ENCODE measurements around the gene MTHFR.

Gene MTHFR

GRCh38 chr1:11770011-11770410, 35.8 kb downstream of the MTHFR start:
- Histone ChIP-seq H3K9me3 (replicated peaks; ENCODE audit: low read length) (no peaks in the 10 kb centered on the region), H3K9ac (ENCODE audit: low read depth, low read length) (no peak overlapping the region), H3K27me3 (ENCODE audit: control insufficient read depth, insufficient read depth, low read length) (peaks cover 19% of the 10 kb centered on the region), H3K4me2 (ENCODE audit: low read length) (no peak overlapping the region), H3K4me1 (ENCODE audit: control insufficient read depth, insufficient read depth, low read length) (no peaks in the 10 kb centered on the region), H3K36me3 (ENCODE audit: insufficient read depth, low read length) (no peaks in the 10 kb centered on the region), H3K4me3 (ENCODE audit: low read length) (no peak overlapping the region)

GRCh38 chr1:11769274-11769673, 36.5 kb downstream of the MTHFR start:
- Histone ChIP-seq H3K36me3 (ENCODE audit: insufficient read depth, low read length) (no peaks in the 10 kb centered on the region), H3K9me3 (replicated peaks; ENCODE audit: low read length) (no peaks in the 10 kb centered on the region), H3K4me2 (ENCODE audit: low read length) (no peak overlapping the region), H3K4me1 (ENCODE audit: control insufficient read depth, insufficient read depth, low read length) (no peaks in the 10 kb centered on the region), H3K27me3 (ENCODE audit: control insufficient read depth, insufficient read depth, low read length) (peaks cover 19% of the 10 kb centered on the region), H3K4me3 (ENCODE audit: low read length) (no peak overlapping the region), H3K9ac (ENCODE audit: low read depth, low read length) (no peak overlapping the region)

DNA sequence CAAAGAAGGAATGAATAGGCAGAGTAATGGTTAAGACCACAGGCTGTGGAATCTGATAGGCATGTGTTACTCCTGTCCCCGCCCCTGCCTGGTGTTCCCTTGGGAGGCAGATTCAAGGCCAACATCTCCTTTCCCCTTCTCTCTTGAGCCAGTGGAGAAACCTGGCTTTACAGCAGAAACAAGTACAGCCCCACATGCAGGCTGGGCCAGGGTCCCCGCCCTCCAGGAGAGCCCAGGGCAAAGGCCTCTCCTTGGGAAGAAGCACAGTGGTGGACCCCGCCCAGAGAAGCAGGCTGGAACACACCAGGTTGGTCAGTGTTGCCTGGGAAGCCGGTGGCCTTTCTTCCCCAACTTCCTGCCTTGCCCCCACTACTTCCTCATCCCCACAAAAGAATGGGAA, 36.9 kb downstream of the MTHFR start:
- Histone ChIP-seq H3K4me1 (ENCODE audit: control insufficient read depth, insufficient read depth, low read length) (no peaks in the 10 kb centered on the region), H3K36me3 (ENCODE audit: insufficient read depth, low read length) (no peaks in the 10 kb centered on the region), H3K9me3 (replicated peaks; ENCODE audit: low read length) (no peaks in the 10 kb centered on the region), H3K4me3 (ENCODE audit: low read length) (no peak overlapping the region), H3K9ac (ENCODE audit: low read depth, low read length) (no peak overlapping the region), H3K27me3 (ENCODE audit: control insufficient read depth, insufficient read depth, low read length) (peaks cover 23% of the 10 kb centered on the region), H3K4me2 (ENCODE audit: low read length) (no peak overlapping the region)

DNA sequence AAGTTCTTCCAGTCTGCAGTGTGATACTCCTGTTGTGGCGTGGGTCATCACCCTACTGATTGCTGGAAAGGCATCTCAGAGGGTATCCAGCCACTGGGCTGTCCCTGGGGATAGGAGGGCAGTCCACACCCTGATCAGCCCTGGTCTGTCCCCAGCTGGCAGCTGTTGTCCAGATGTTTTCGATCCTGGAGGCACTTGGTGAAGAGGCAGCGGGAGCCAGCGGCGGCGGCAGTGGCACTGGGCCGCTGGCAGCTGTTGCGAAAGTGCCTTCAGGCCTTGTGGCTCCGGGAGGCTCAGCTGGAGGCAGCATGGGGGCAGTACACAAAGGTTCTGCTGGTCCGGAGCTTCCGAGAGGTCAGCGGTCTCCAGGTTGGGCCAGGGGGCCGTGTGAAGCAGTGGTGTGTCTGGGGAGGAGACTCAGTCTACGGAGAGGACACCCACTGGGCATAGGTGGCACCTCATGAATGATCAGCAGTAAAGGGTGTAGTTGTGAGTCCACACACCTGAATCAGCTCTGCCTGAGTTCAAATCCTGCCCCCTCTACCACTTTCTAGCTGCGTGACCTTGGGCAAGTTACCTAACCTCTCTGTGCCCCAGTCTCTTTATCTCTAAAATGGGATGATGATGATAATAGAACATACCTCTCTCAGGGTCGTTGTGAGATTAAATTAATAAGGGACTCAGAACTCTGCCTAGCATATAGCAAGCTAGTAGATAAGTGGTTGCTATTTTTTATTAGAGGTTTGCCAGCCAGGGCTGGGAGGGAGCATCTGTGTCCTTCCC, 37.7 kb downstream of the MTHFR start:
- H3K4me3 ChIP-seq (ENCODE audit: low read length) = no peak overlapping the region
- no peaks in the 10 kb centered on the region for H3K36me3 ChIP-seq (ENCODE audit: insufficient read depth, low read length)
- peaks cover 23% of the 10 kb centered on the region for H3K27me3 ChIP-seq (ENCODE audit: control insufficient read depth, insufficient read depth, low read length)
- no peak overlapping the region for H3K4me2 ChIP-seq (ENCODE audit: low read length)
- H3K9ac ChIP-seq (ENCODE audit: low read depth, low read length) = no peak overlapping the region
- no peaks in the 10 kb centered on the region for H3K9me3 ChIP-seq (replicated peaks; ENCODE audit: low read length)
- no peaks in the 10 kb centered on the region for H3K4me1 ChIP-seq (ENCODE audit: control insufficient read depth, insufficient read depth, low read length)

GRCh38 chr1:11766429-11766776, 39.4 kb downstream of the MTHFR start:
- peaks cover 35% of the 10 kb centered on the region for H3K27me3 ChIP-seq (ENCODE audit: control insufficient read depth, insufficient read depth, low read length)
- H3K9ac ChIP-seq (ENCODE audit: low read depth, low read length) = no peak overlapping the region
- H3K4me1 ChIP-seq (ENCODE audit: control insufficient read depth, insufficient read depth, low read length) = no peaks in the 10 kb centered on the region

DNA sequence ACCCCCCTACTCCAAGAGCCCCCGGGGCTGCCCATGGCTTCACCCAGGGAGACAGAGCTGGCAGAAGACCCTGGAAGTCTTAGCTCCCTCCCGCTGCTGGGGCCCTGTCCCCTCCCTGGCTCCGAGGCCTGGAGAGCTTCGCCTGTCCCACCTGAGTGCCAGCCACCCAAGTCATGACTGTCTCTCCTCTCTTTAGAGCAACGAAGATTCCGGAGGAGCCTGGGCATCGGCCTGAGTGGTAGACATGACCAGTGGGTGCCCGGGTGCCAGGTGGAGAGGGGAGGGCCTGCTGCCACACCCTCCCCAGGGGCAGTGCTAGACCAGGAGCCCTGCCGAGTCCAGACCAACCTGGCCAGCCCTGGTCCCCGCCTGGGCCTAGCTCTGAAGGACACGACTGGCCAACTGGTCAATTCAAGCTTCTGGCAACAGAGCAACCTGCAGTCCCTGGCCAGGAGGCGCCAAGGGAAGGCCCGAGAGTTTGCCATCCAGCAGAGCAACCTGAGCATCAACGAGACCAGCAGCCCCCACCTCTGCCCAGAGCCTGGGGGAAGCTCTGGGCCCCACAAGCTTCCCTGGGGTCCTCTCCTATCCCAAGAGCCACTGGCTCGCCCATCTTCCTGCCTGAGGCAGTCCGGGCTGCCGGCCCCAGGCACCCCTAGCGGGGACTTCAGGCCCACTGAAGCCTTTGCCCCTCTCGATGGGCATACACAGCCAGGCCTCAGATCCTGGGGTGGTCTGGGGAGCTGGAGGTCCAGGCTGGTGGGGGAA, 39.9 kb downstream of the MTHFR start:
- Histone ChIP-seq H3K27me3 (ENCODE audit: control insufficient read depth, insufficient read depth, low read length) (peaks cover 37% of the 10 kb centered on the region), H3K4me3 (ENCODE audit: low read length) (no peak overlapping the region), H3K9me3 (replicated peaks; ENCODE audit: low read length) (no peaks in the 10 kb centered on the region), H3K9ac (ENCODE audit: low read depth, low read length) (no peak overlapping the region), H3K4me1 (ENCODE audit: control insufficient read depth, insufficient read depth, low read length) (no peaks in the 10 kb centered on the region), H3K36me3 (ENCODE audit: insufficient read depth, low read length) (no peaks in the 10 kb centered on the region), H3K4me2 (ENCODE audit: low read length) (no peak overlapping the region)

More at GRCh38 chr1:11766429-11766776, 39.4 kb downstream of the MTHFR start:
- Histone ChIP-seq H3K9me3 (replicated peaks; ENCODE audit: low read length) (no peaks in the 10 kb centered on the region), H3K4me3 (ENCODE audit: low read length) (no peak overlapping the region), H3K36me3 (ENCODE audit: insufficient read depth, low read length) (no peaks in the 10 kb centered on the region), H3K4me2 (ENCODE audit: low read length) (no peak overlapping the region)

DNA sequence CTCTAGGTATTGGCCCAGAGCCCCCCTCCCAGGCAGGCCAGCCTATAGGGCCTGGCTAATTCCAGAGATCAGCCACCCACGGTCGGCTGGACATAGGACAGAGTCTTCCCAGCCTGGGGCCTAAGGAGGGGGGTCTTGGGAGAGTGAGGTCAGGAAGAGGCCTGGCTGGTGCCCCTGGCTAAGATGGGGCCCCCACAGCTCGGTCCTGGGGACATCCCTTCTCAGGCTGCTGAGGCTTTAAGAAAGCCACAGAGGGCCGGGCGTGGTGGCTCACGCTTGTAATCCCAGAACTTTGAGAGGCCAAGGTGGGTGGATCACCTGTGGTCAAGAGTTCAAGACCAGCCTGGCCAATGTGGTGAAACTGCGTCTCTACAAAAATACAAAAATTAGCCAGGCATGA, 41.2 kb downstream of the MTHFR start:
- H3K9ac ChIP-seq (ENCODE audit: low read depth, low read length) = no peak overlapping the region
- no peaks in the 10 kb centered on the region for H3K9me3 ChIP-seq (replicated peaks; ENCODE audit: low read length)
- H3K4me2 ChIP-seq (ENCODE audit: low read length) = no peak overlapping the region
- no peaks in the 10 kb centered on the region for H3K4me1 ChIP-seq (ENCODE audit: control insufficient read depth, insufficient read depth, low read length)
- H3K36me3 ChIP-seq (ENCODE audit: insufficient read depth, low read length) = no peaks in the 10 kb centered on the region
- H3K27me3 ChIP-seq (ENCODE audit: control insufficient read depth, insufficient read depth, low read length) = peaks cover 41% of the 10 kb centered on the region
- no peak overlapping the region for H3K4me3 ChIP-seq (ENCODE audit: low read length)

- Histone ChIP-seq H3K9ac (ENCODE audit: low read depth, low read length) (no peak overlapping the region), H3K4me1 (ENCODE audit: control insufficient read depth, insufficient read depth, low read length) (no peaks in the 10 kb centered on the region), H3K27me3 (ENCODE audit: control insufficient read depth, insufficient read depth, low read length) (peaks cover 40% of the 10 kb centered on the region), H3K36me3 (ENCODE audit: insufficient read depth, low read length) (no peaks in the 10 kb centered on the region), H3K4me3 (ENCODE audit: low read length) (no peak overlapping the region), H3K4me2 (ENCODE audit: low read length) (no peak overlapping the region), H3K9me3 (replicated peaks; ENCODE audit: low read length) (no peaks in the 10 kb centered on the region)
Observed at GRCh38 chr1:11764115-11764514, 41.6 kb downstream of the MTHFR start.

- Histone ChIP-seq H3K4me2 (ENCODE audit: low read length) (peak within 1 kb of the TSS; percentile 33), H3K4me3 (ENCODE audit: low read length) (no peak within 1 kb of the TSS), H3K27me3 (ENCODE audit: control insufficient read depth, insufficient read depth, low read length) (peaks cover 25% of the 10 kb centered on the region), H3K9me3 (replicated peaks; ENCODE audit: low read length) (no peaks in the 10 kb centered on the region), H3K36me3 (ENCODE audit: insufficient read depth, low read length) (no peaks in the 10 kb centered on the region), H3K4me1 (ENCODE audit: control insufficient read depth, insufficient read depth, low read length) (no peaks in the 10 kb centered on the region), H3K9ac (ENCODE audit: low read depth, low read length) (no peak within 1 kb of the TSS)
Observed at GRCh38 chr1:11761988-11762406, 43.8 kb downstream of the MTHFR start, which contains the start of gene C1orf167. TSS of gene C1orf167 (plus strand) at chr1:11762193. CDS start at chr1:11764401, 2,208 bp downstream.

GRCh38 chr1:11761285-11761684, 44.5 kb downstream of the MTHFR start:
- H3K36me3 ChIP-seq (ENCODE audit: insufficient read depth, low read length) = no peaks in the 10 kb centered on the region
- H3K4me3 ChIP-seq (ENCODE audit: low read length) = no peak overlapping the region
- peaks cover 22% of the 10 kb centered on the region for H3K27me3 ChIP-seq (ENCODE audit: control insufficient read depth, insufficient read depth, low read length)
- no peaks in the 10 kb centered on the region for H3K4me1 ChIP-seq (ENCODE audit: control insufficient read depth, insufficient read depth, low read length)
- H3K4me2 ChIP-seq (ENCODE audit: low read length) = no peak overlapping the region
- no peak overlapping the region for H3K9ac ChIP-seq (ENCODE audit: low read depth, low read length)
- H3K9me3 ChIP-seq (replicated peaks; ENCODE audit: low read length) = no peaks in the 10 kb centered on the region

- Histone ChIP-seq H3K4me1 (ENCODE audit: control insufficient read depth, insufficient read depth, low read length) (no peaks in the 10 kb centered on the region), H3K27me3 (ENCODE audit: control insufficient read depth, insufficient read depth, low read length) (peaks cover 22% of the 10 kb centered on the region), H3K36me3 (ENCODE audit: insufficient read depth, low read length) (no peaks in the 10 kb centered on the region)
Observed at GRCh38 chr1:11759791-11760190, 46.0 kb downstream of the MTHFR start.

More at GRCh38 chr1:11759791-11760190, 46.0 kb downstream of the MTHFR start:
- Histone ChIP-seq H3K4me3 (ENCODE audit: low read length) (no peak overlapping the region), H3K9ac (ENCODE audit: low read depth, low read length) (no peak overlapping the region), H3K9me3 (replicated peaks; ENCODE audit: low read length) (no peaks in the 10 kb centered on the region), H3K4me2 (ENCODE audit: low read length) (no peak overlapping the region)
